Endothelial cell of umbilical vein (primary cell): ENCODE measurements around the gene SUMF1. TPM values are rescaled to one million over a fixed set of nuclear protein-coding genes. Genes with fewer than 3 reads are reported as not detected.

Source experiments
- BruUV-seq: library from RNA; stranded (reverse); fragments of 400-500 nt; replicated peaks from 2 replicates; lab custom pipeline; 2021; lab: Mats Ljungman, UMichigan
- CTCF ChIA-PET: fragments of 300-600, 350-600 bp; sonication (Branson Sonifier 250); formaldehyde crosslinking; loops from one replicate; lab custom pipeline; 2021; ENCODE audit warnings: antibody characterized with exemption, inconsistent platforms; lab: Charles Lee
- POLR2A ChIA-PET: fragments of 300-600, 350-600 bp; sonication (Branson Sonifier 250); formaldehyde crosslinking; loops from one replicate; lab custom pipeline; 2021; ENCODE audit warnings: antibody characterized with exemption, inconsistent platforms; lab: Charles Lee
- DNase-seq: peaks from one replicate; pipeline ENCODE4 v3.0.0-alpha.2; 2011; ENCODE audit warnings: low read depth, low spot score
- FAIRE-seq: peaks from 2 replicates; lab custom pipeline; 2011; peaks lifted over from hg19 to GRCh38; lab: Jason Lieb, UNC
- H2AFZ ChIP-seq: 2 replicates; pipeline ENCODE4 v1.6.0; 2012; ENCODE audit warnings: low read depth, low read length, control low read depth, inconsistent platforms
- H3K27ac ChIP-seq: 2 replicates; pipeline ENCODE4 v1.5.1; 2011; ENCODE audit warnings: low read depth, mild to moderate bottlenecking, control low read depth, low read length, moderate library complexity; ENCODE audit not compliant: insufficient read depth
- H3K27me3 ChIP-seq, 2 experiments: 2 replicates each; pipeline versions ENCODE4 v1.6.0 to v1.6.1; 2011; ENCODE audit warnings: low read length in 2 of 2, mixed read lengths in 1 of 2; ENCODE audit not compliant: control insufficient read depth in 2 of 2, insufficient read depth in 2 of 2
- H3K36me3 ChIP-seq, 2 experiments: 2 replicates in 1 of 2; 3 replicates in 1 of 2; pipeline ENCODE4 v1.5.1; 2011; ENCODE audit warnings: low read length in 2 of 2, mild to moderate bottlenecking in 1 of 2, moderate library complexity in 1 of 2; ENCODE audit not compliant: control insufficient read depth in 2 of 2, insufficient read depth in 2 of 2; ENCODE audit errors: extremely low read depth in 1 of 2
- H3K4me1 ChIP-seq: 3 replicates; pipeline ENCODE4 v1.5.1; 2011; ENCODE audit warnings: mild to moderate bottlenecking, low read length; ENCODE audit not compliant: control insufficient read depth, insufficient read depth; ENCODE audit errors: extremely low read depth
- H3K4me2 ChIP-seq: 2 replicates; pipeline ENCODE4 v1.6.1; 2011; ENCODE audit warnings: low read length, control low read depth, mixed read lengths; ENCODE audit not compliant: insufficient read depth
- H3K4me3 ChIP-seq, 3 experiments: fragments of 200-600 bp in 1 of 3; sonication (generic), shearing (Covaris generic) in 1 of 3; replicated peaks in 1 of 3; 2 replicates each; pipeline ENCODE4 v1.5.1; 2011 to 2016; ENCODE audit warnings: control low read depth in 3 of 3, low read length in 3 of 3, mild to moderate bottlenecking in 2 of 3, inconsistent platforms in 1 of 3, low read depth in 1 of 3, moderate library complexity in 1 of 3; ENCODE audit not compliant: insufficient read depth in 1 of 3
- H3K79me2 ChIP-seq: 2 replicates; pipeline ENCODE4 v1.6.0; 2012; ENCODE audit warnings: low read length, inconsistent platforms; ENCODE audit not compliant: control insufficient read depth, insufficient read depth
- H3K9ac ChIP-seq: replicated peaks from 2 replicates; pipeline ENCODE3; 2011; ENCODE audit warnings: low read length, control low read depth; ENCODE audit not compliant: insufficient read depth; ENCODE audit errors: extremely low read depth
- H3K9me1 ChIP-seq: replicated peaks from 3 replicates; pipeline ENCODE4 v1.6.0; 2011; ENCODE audit warnings: mild to moderate bottlenecking, low read length; ENCODE audit not compliant: control insufficient read depth, insufficient read depth; ENCODE audit errors: extremely low read depth
- H3K9me3 ChIP-seq: replicated peaks from 2 replicates; pipeline ENCODE4 v1.5.1; 2012; ENCODE audit warnings: low read length, inconsistent platforms; ENCODE audit not compliant: control insufficient read depth, insufficient read depth
- H4K20me1 ChIP-seq: replicated peaks from 2 replicates; pipeline ENCODE3; 2011; ENCODE audit warnings: mild to moderate bottlenecking, low read length; ENCODE audit not compliant: control insufficient read depth, insufficient read depth; ENCODE audit errors: extremely low read depth
- CTCF ChIP-seq, 2 donors: IDR thresholded peaks; 1 replicate in 1 of 2; 2 replicates in 1 of 2; pipeline ENCODE4 v1.5.1; 2011; ENCODE audit warnings: low read length in 2 of 2, mild to moderate bottlenecking in 2 of 2, moderate library complexity in 2 of 2, control low read depth in 1 of 2, inconsistent platforms in 1 of 2, low read depth in 1 of 2; ENCODE audit not compliant: insufficient read depth in 1 of 2; ENCODE audit errors: extremely low read depth in 1 of 2
- EZH2 ChIP-seq: IDR thresholded peaks from 2 replicates; pipeline ENCODE4 v1.6.1; 2012; ENCODE audit warnings: borderline replicate concordance, low read depth, mild to moderate bottlenecking, moderate library complexity, low read length, inconsistent platforms; ENCODE audit not compliant: severe bottlenecking
- FOS ChIP-seq: IDR thresholded peaks from 2 replicates; pipeline ENCODE4 v1.6.1; 2011; ENCODE audit warnings: mild to moderate bottlenecking, low read length, moderate library complexity, borderline replicate concordance; ENCODE audit not compliant: insufficient read depth
- GATA2 ChIP-seq: IDR thresholded peaks from 2 replicates; pipeline ENCODE4 v1.7.0; 2011; ENCODE audit warnings: low read depth, mild to moderate bottlenecking, moderate library complexity, mixed read lengths, low read length; ENCODE audit not compliant: insufficient read length, insufficient read depth
- JUN ChIP-seq: IDR thresholded peaks from 2 replicates; pipeline ENCODE4 v1.6.1; 2011; ENCODE audit warnings: borderline replicate concordance, low read depth; ENCODE audit not compliant: insufficient read length, insufficient read depth
- MAX ChIP-seq: IDR thresholded peaks from 2 replicates; pipeline ENCODE4 v1.6.1; 2011; ENCODE audit not compliant: insufficient read depth, insufficient read length
- MYC ChIP-seq: IDR thresholded peaks from one replicate; pipeline ENCODE4 v1.6.1; 2011; ENCODE audit warnings: mild to moderate bottlenecking, low read depth, low read length
- POLR2A ChIP-seq: IDR thresholded peaks from 2 replicates; pipeline ENCODE4 v1.6.1; 2012; ENCODE audit warnings: low read depth, mild to moderate bottlenecking, control low read depth, low read length
- POLR2AphosphoS5 ChIP-seq: IDR thresholded peaks from 2 replicates; pipeline ENCODE4 v1.6.1; 2012; ENCODE audit warnings: low read depth, mild to moderate bottlenecking, control low read depth, low read length, moderate library complexity; ENCODE audit not compliant: insufficient read depth
- dilution Hi-C: fragments of 300-500 bp; cut with MboI; formaldehyde crosslinking; loops from one replicate; pipeline ENCODE4 v1.15.0; 2019; ENCODE audit warnings: low sequenced_read_pairs; ENCODE audit not compliant: extremely low pct_ligation_motif_present
- intact Hi-C: fragments of 100-400 bp; cut with micrococcal nuclease; formaldehyde crosslinking; loops from one replicate; pipeline ENCODE4 v1.10.0; 2022
- polyA plus RNA-seq, 4 experiments: library from polyadenylated mRNA; depleted of rRNA in 3 of 4; stranded (reverse) in 3 of 4; unstranded in 1 of 4; fragments of >200 nt; gene quantifications; 2 replicates each; pipeline versions ENCODE4 v1.2.1 to v1.2.3, GENCODE V29; 2011 to 2012; ENCODE audit warnings: missing spikeins in 1 of 4
- total RNA-seq: library from RNA; stranded (reverse); gene quantifications from 2 replicates; pipeline ENCODE4 v1.2.3, GENCODE V29; 2021

SUMF1 gene
- total and polyA plus RNA-seq, 2 donors (not counting 3 experiments of a cell fraction or from before 2014, with no cell fraction given) = 31.5 to 46.8 TPM

- ChIA-PET CTCF (interaction anchor here (1.1 to 5.2 kb wide), 2 partner anchors 12 to 18 kb away, joined by 3 to 37 read pairs; no protein-coding TSS in a partner anchor), POLR2A (no interaction called here)
- no peak overlapping the region for H3K4me3 ChIP-seq
These were observed 128.3 kb downstream of the SUMF1 start for GRCh38 chr3:4338751-4339150.

More at GRCh38 chr3:4338751-4339150, 128.3 kb downstream of the SUMF1 start:
- dilution Hi-C loops (no loop called here), intact Hi-C loops (no loop called here)
- H3K27ac ChIP-seq = no peak overlapping the region
- BruUV-seq = no TSS peak
- no peaks in the 10 kb centered on the region for H3K4me1 ChIP-seq
- no peaks in the 10 kb centered on the region for H3K9me3 ChIP-seq
- H3K79me2 ChIP-seq = no peaks in the 10 kb centered on the region
- no peaks in the 10 kb centered on the region for H3K27me3 ChIP-seq
- no peak overlapping the region for H3K9ac ChIP-seq
- no peaks in the 10 kb centered on the region for H3K9me1 ChIP-seq
- no peak overlapping the region for H2AFZ ChIP-seq
- DNase-seq (no peak), FAIRE-seq (no peak)
- no peaks in the 10 kb centered on the region for H3K36me3 ChIP-seq
- H3K4me2 ChIP-seq = no peak overlapping the region
- TF ChIP-seq POLR2A (no peak), GATA2 (no peak), MAX (no peak), POLR2AphosphoS5 (no peak), FOS (no peak), JUN (no peak), MYC (no peak), EZH2 (no peak), CTCF (IDR thresholded peaks at IDR 0.05; ENCODE audit: extremely low read depth in 1 of 2, insufficient read depth in 1 of 2, low read depth in 1 of 2, low read length in 2 of 2) (no peak)
- H4K20me1 ChIP-seq = no peaks in the 10 kb centered on the region
